CD14-positive monocyte (primary cell): ENCODE data around the gene HOXB3. TPM values are rescaled to one million over a fixed set of nuclear protein-coding genes. Genes with fewer than 3 reads are reported as not detected.
A peak's percentile ranks its signal among the peaks of the same experiment; 100 is the strongest.

Experiments used
- DNase-seq, 3 donors: peaks; one replicate each; pipeline ENCODE4 v3.0.0-alpha.2; 2011 to 2022
- H2AFZ ChIP-seq: 2 replicates; pipeline ENCODE4 v1.6.0; 2012; ENCODE audit warnings: mild to moderate bottlenecking, low read depth, low read length, inconsistent platforms; ENCODE audit not compliant: insufficient read depth, poor library complexity, severe bottlenecking
- H3K27ac ChIP-seq, 2 donors: 1 replicate in 1 of 2; 2 replicates in 1 of 2; pipeline ENCODE4 v1.5.1; 2012 to 2013; ENCODE audit warnings: low read length in 2 of 2, control low read depth in 1 of 2, inconsistent platforms in 1 of 2, low read depth in 1 of 2, mild to moderate bottlenecking in 1 of 2
- H3K27me3 ChIP-seq, 2 donors: one replicate each; pipeline versions ENCODE4 v1.6.0 to v1.6.1; 2011 to 2013; ENCODE audit warnings: low read length in 2 of 2; ENCODE audit not compliant: control insufficient read depth in 2 of 2, insufficient read depth in 2 of 2
- H3K36me3 ChIP-seq, 2 donors: replicated peaks in 1 of 2; 1 replicate in 1 of 2; 2 replicates in 1 of 2; pipeline versions ENCODE4 v1.5.1 to v1.6.1; 2012 to 2013; ENCODE audit warnings: low read length in 2 of 2, control low read depth in 1 of 2, inconsistent platforms in 1 of 2, mild to moderate bottlenecking in 1 of 2; ENCODE audit not compliant: insufficient read depth in 2 of 2, control insufficient read depth in 1 of 2
- H3K4me1 ChIP-seq, 2 donors: 1 replicate in 1 of 2; 2 replicates in 1 of 2; pipeline versions ENCODE4 v1.5.1 to v1.6.1; 2012 to 2013; ENCODE audit warnings: low read length in 2 of 2, control low read depth in 1 of 2, inconsistent platforms in 1 of 2, mild to moderate bottlenecking in 1 of 2, moderate library complexity in 1 of 2; ENCODE audit not compliant: insufficient read depth in 2 of 2, control insufficient read depth in 1 of 2
- H3K4me2 ChIP-seq: replicated peaks from 2 replicates; pipeline ENCODE3; 2012; ENCODE audit warnings: low read length, moderate library complexity, mild to moderate bottlenecking; ENCODE audit not compliant: poor library complexity, severe bottlenecking; ENCODE audit errors: extremely low read depth
- H3K4me3 ChIP-seq, 3 experiments: fragments of 200-600 bp in 1 of 3; sonication (generic) in 1 of 3; replicated peaks in 1 of 3; 1 replicate in 2 of 3; 2 replicates in 1 of 3; pipeline ENCODE4 v1.5.1; 2011 to 2013; ENCODE audit warnings: low read length in 3 of 3, mild to moderate bottlenecking in 3 of 3, control low read depth in 2 of 3, low read depth in 2 of 3, inconsistent platforms in 1 of 3, moderate library complexity in 1 of 3
- H3K79me2 ChIP-seq: 2 replicates; pipeline ENCODE4 v1.6.0; 2012; ENCODE audit warnings: mild to moderate bottlenecking, control low read depth, inconsistent platforms, low read length, moderate library complexity; ENCODE audit not compliant: insufficient read depth
- H3K9ac ChIP-seq: 2 replicates; pipeline ENCODE4 v1.6.0; 2017; ENCODE audit warnings: low read length, mild to moderate bottlenecking; ENCODE audit not compliant: insufficient read depth, poor library complexity, severe bottlenecking
- H3K9me3 ChIP-seq, 2 donors: replicated peaks in 1 of 2; 1 replicate in 1 of 2; 2 replicates in 1 of 2; pipeline versions ENCODE4 v1.5.1 to v1.6.1; 2012 to 2013; ENCODE audit warnings: low read length in 2 of 2, control low read depth in 1 of 2; ENCODE audit not compliant: control insufficient read depth in 1 of 2, insufficient read depth in 1 of 2
- H4K20me1 ChIP-seq: 2 replicates; pipeline ENCODE4 v1.6.0; 2012; ENCODE audit warnings: mild to moderate bottlenecking, low read length, control low read depth, moderate library complexity; ENCODE audit not compliant: insufficient read depth
- H3K27ac Mint-ChIP-seq, 7 donors: one replicate each; pipeline ENCODE4 v1.8.0; 2020; ENCODE audit warnings: mild to moderate bottlenecking in 7 of 7, mixed read lengths in 7 of 7, moderate library complexity in 6 of 7, inconsistent platforms in 2 of 7
- H3K27me3 Mint-ChIP-seq, 3 donors: one replicate each; pipeline ENCODE4 v1.8.0; 2021 to 2022; ENCODE audit warnings: low read depth in 3 of 3, mild to moderate bottlenecking in 3 of 3, mixed read lengths in 3 of 3, moderate library complexity in 3 of 3, inconsistent platforms in 1 of 3
- H3K36me3 Mint-ChIP-seq, 2 donors: one replicate each; pipeline ENCODE4 v1.8.0; 2020; ENCODE audit warnings: mixed read lengths in 2 of 2, inconsistent platforms in 1 of 2, mild to moderate bottlenecking in 1 of 2
- H3K4me1 Mint-ChIP-seq: one replicate; pipeline ENCODE4 v1.8.0; 2020; ENCODE audit warnings: mild to moderate bottlenecking, mixed read lengths
- H3K4me3 Mint-ChIP-seq, 2 donors: one replicate each; pipeline ENCODE4 v1.8.0; 2020; ENCODE audit warnings: mild to moderate bottlenecking in 2 of 2, mixed read lengths in 2 of 2, moderate library complexity in 1 of 2
- H3K9me3 Mint-ChIP-seq, 7 donors: one replicate each; pipeline ENCODE4 v1.8.0; 2020 to 2022; ENCODE audit warnings: mixed read lengths in 7 of 7, mild to moderate bottlenecking in 6 of 7, moderate library complexity in 6 of 7, inconsistent platforms in 2 of 7
- CTCF ChIP-seq: fragments of 200-600 bp; IDR thresholded peaks from one replicate; pipeline ENCODE4 v1.8.0; 2022; ENCODE audit warnings: antibody characterized with exemption, mild to moderate bottlenecking
- WGBS: methylation state at CpG from one replicate; pipeline ENCODE4 v1.1.5; 2013; ENCODE audit warnings: missing lambda C conversion rate; ENCODE audit not compliant: insufficient coverage; 5-methylcytosine and 5-hydroxymethylcytosine counted together
- intact Hi-C, 2 donors: fragments of 100-400 bp; cut with micrococcal nuclease; formaldehyde crosslinking; loops; one replicate each; pipeline versions ENCODE4 v1.15.0 to v1.15.1; 2023
- polyA plus RNA-seq, 3 donors: library from polyadenylated mRNA; depleted of rRNA in 1 of 3; unstranded in 2 of 3; stranded (reverse) in 1 of 3; fragments of 300-500 nt in 2 of 3; fragments of >200 nt in 1 of 3; fragmentation: Illumina TruSeq in 2 of 3; gene quantifications; 1 replicate in 2 of 3; 2 replicates in 1 of 3; pipeline ENCODE4 v1.2.3, GENCODE V29; 2012 to 2021

Gene HOXB3
- polyA plus RNA-seq, 3 donors, result 0.56 TPM; not detected in 2

DNA sequence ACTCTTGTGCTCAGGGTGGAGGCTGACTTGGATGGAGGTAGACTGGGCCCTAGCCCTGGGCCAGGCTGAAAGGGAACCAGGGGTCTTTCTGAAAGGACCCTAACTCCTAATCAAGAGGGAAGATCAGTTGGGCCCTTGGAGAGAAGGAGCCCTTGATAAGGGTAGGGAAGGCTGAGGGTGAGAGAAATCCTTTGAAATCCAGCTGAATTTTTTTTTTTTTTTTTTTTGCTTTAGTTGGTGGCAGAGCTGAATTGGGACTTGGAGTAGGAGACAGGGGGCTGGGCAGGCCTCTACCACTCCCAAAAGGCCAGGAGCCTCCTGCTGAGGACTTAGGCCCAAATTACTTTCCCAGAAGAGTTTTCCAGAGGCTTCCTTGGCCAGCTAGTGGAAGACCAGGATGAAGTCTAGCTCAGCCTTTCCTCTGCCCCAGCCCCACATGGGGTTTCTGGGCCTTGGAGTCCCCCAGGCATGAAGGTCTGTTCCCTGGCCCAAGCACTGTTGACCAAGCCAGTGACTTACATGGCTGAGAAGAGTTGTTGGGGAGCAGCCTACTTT, 643 bp upstream of the HOXB3 start:
- H3K4me1 ChIP-seq, result peaks cover 27 to 39% of the 10 kb centered on the region in 2 donors
- Mint-ChIP-seq H3K27ac (no peak overlapping the region), H3K27me3 (peaks cover 100% of the 10 kb centered on the region in 3 donors), H3K4me1 (peaks cover 52% of the 10 kb centered on the region), H3K4me3 (peak overlapping the region in 1 of 2 donors; percentile 88), H3K36me3 (peaks cover 8 to 40% of the 10 kb centered on the region in 2 donors), H3K9me3 (peaks cover 0 to 34% (median 18%) of the 10 kb centered on the region in 7 donors)
- H3K27me3 ChIP-seq, result peaks cover 83 to 100% of the 10 kb centered on the region in 2 donors
- no peaks in the 10 kb centered on the region for H3K36me3 ChIP-seq
- peaks cover 0 to 14% of the 10 kb centered on the region in 2 donors for H3K9me3 ChIP-seq
- no peak for TF ChIP-seq CTCF
- H2AFZ ChIP-seq, result no peak overlapping the region
- no peak for DNase-seq
- no peaks in the 10 kb centered on the region for H3K79me2 ChIP-seq
- H3K27ac ChIP-seq, result no peak overlapping the region
- H3K4me2 ChIP-seq, result no peak overlapping the region
- H4K20me1 ChIP-seq, result no peaks in the 10 kb centered on the region
- no peak overlapping the region for H3K4me3 ChIP-seq
- H3K9ac ChIP-seq, result no peak overlapping the region
- intact Hi-C loops, result loop anchor here (5.0 kb wide), 2 partner anchors 98 to 253 kb away; no protein-coding TSS in a partner anchor

- Mint-ChIP-seq H3K27me3 (peaks cover 100% of the 10 kb centered on the region in 3 donors), H3K27ac (no peak overlapping the region), H3K4me3 (peak overlapping the region in 1 of 2 donors; percentile 99), H3K4me1 (peaks cover 59% of the 10 kb centered on the region), H3K9me3 (peaks cover 0 to 38% (median 16%) of the 10 kb centered on the region in 7 donors), H3K36me3 (peaks cover 8 to 40% of the 10 kb centered on the region in 2 donors)
- Histone ChIP-seq H3K9ac (no peak overlapping the region), H3K4me2 (peak overlapping the region; percentile 57), H3K9me3 (peaks cover 0 to 14% of the 10 kb centered on the region in 2 donors), H3K27me3 (peaks cover 84 to 99% of the 10 kb centered on the region in 2 donors), H3K4me1 (peaks cover 35 to 47% of the 10 kb centered on the region in 2 donors), H2AFZ (no peak overlapping the region), H3K79me2 (no peaks in the 10 kb centered on the region), H4K20me1 (no peaks in the 10 kb centered on the region), H3K36me3 (no peaks in the 10 kb centered on the region), H3K27ac (no peak overlapping the region), H3K4me3 (no peak overlapping the region)
- WGBS, result 5% methylated on average over 3 of the region's 10 CpGs
- no peak for DNase-seq
- intact Hi-C loops, result no loop called here
- TF ChIP-seq CTCF, result no peak
Measured at GRCh38 chr17:48589060-48589830, 796 bp downstream of the HOXB3 start.
